Pancreas (tissue), 10 donors: Measurements from ENCODE around the gene RASGEF1B. TPM values are rescaled to one million over a fixed set of nuclear protein-coding genes. Genes with fewer than 3 reads are reported as not detected.

Experiments used
- ATAC-seq, 4 donors: fragments of 200-7000 bp; cut with Tn5 transposase; one replicate each; pipeline versions ENCODE4 v1.8.0 to v1.9.1; 2020; ENCODE audit warnings: mild to moderate bottlenecking in 4 of 4, moderate library complexity in 4 of 4
- DNase-seq, 6 donors: peaks; one replicate each; pipeline ENCODE4 v3.0.0-alpha.2; 2020
- FAIRE-seq: peaks from 2 replicates; lab custom pipeline; 2012; peaks lifted over from hg19 to GRCh38; lab: Jason Lieb, UNC
- H3K27ac ChIP-seq, 4 donors: fragments of 200-600 bp; sonication (generic); 1 replicate in 3 of 4; 2 replicates in 1 of 4; pipeline versions ENCODE4 v1.5.0 to v1.8.0; 2020
- H3K27me3 ChIP-seq, 4 donors: fragments of 200-600 bp; one replicate each; pipeline ENCODE4 v1.8.0; 2021
- H3K36me3 ChIP-seq, 3 donors: fragments of 200-600 bp; sonication (generic) in 1 of 3; one replicate each; pipeline versions ENCODE4 v1.5.0 to v1.8.0; 2020 to 2021
- H3K4me1 ChIP-seq, 3 donors: fragments of 200-600 bp; one replicate each; pipeline ENCODE4 v1.8.0; 2021
- H3K4me3 ChIP-seq, 4 donors: fragments of 200-600 bp; sonication (generic) in 2 of 4; one replicate each; pipeline versions ENCODE4 v1.5.0 to v1.8.0; 2020 to 2021
- H3K9me3 ChIP-seq, 4 donors: fragments of 200-600 bp; one replicate each; pipeline ENCODE4 v1.8.0; 2021
- CTCF ChIP-seq, 4 donors: fragments of 200-600 bp; sonication (generic) in 3 of 4; IDR thresholded peaks; one replicate each; pipeline versions ENCODE4 v1.5.0 to v1.8.0; 2021; ENCODE audit warnings: antibody characterized with exemption in 4 of 4
- WGBS, 2 donors: extraction: QIAGEN DNeasy Blood & Tissue Kit; methylation state at CpG; one replicate each; pipeline ENCODE4 v1.1.7; 2013; 5-methylcytosine and 5-hydroxymethylcytosine counted together
- intact Hi-C, 3 donors: fragments of 100-400 bp; cut with DNase I; formaldehyde crosslinking; loops; one replicate each; pipeline versions ENCODE4 v1.11.1 to v1.14.2; 2022
- polyA plus RNA-seq, 2 donors: library from polyadenylated mRNA; stranded (reverse); fragments of 200-250 nt; gene quantifications; one replicate each; pipeline ENCODE4 v1.2.3, GENCODE V29; 2013
- total RNA-seq, 6 donors: library from RNA; stranded (reverse); fragmentation: NEBNext Ultra II Directional in 4 of 6; extraction: Animal tissue kit (Norgen Biotek cat#: 25700) in 4 of 6; gene quantifications; one replicate each; pipeline versions ENCODE4 v1.2.1 to v1.2.4, GENCODE V29; 2021 to 2023
- donor health status: healthy with polysubstance abuse.
- donor health status: DM: no; HTN: no; CAD: no; lungs with moderate emphysema.
- donor health status: DM: no; HTN: no; CAD: no.
- donor health status: control.
- donor health status: control.
- donor health status: Bipolar disorder and iron deficiency.
- donor health status: DM: yes; HTN: yes; CAD: no.
- donor health status: DM: no; HTN: no; CAD: no.
- donor health status: DM: no; HTN: no; CAD: no.
- donor health status: DM: yes; HTN: yes; CAD: no.

RASGEF1B gene
- total and polyA plus RNA-seq, 8 donors = 1.4 to 8.2 (median 3.4) TPM

GRCh38 chr4:81460834-81461233, 10.9 kb downstream of the RASGEF1B start:
- H3K27me3 ChIP-seq = no peaks in the 10 kb centered on the region
- TF ChIP-seq CTCF (IDR thresholded peaks at IDR 0.05) = no peak
- intact Hi-C loops = loop anchor here in 2 of 3 donors (10.0 kb wide), 2 partner anchors 394 to 734 kb away; no protein-coding TSS in a partner anchor
- ATAC-seq = no peak
- no peaks in the 10 kb centered on the region for H3K9me3 ChIP-seq
- no peaks in the 10 kb centered on the region for H3K4me1 ChIP-seq
- WGBS, 2 donors = 85 to 86% methylated on average over 3 of the region's 3 CpGs
- no peak for FAIRE-seq
- no peak overlapping the region for H3K27ac ChIP-seq
- no peak for DNase-seq
- no peak overlapping the region for H3K4me3 ChIP-seq
- H3K36me3 ChIP-seq = no peaks in the 10 kb centered on the region

GRCh38 chr4:81460191-81460701, 11.5 kb downstream of the RASGEF1B start:
- no peaks in the 10 kb centered on the region for H3K36me3 ChIP-seq
- no peak for DNase-seq
- WGBS, 2 donors = 69 to 80% methylated on average over 5 of the region's 5 CpGs
- no peak overlapping the region for H3K4me3 ChIP-seq
- H3K4me1 ChIP-seq = no peaks in the 10 kb centered on the region
- no peak for TF ChIP-seq CTCF (IDR thresholded peaks at IDR 0.05)
- FAIRE-seq = no peak
- no peaks in the 10 kb centered on the region for H3K9me3 ChIP-seq
- H3K27ac ChIP-seq = no peak overlapping the region
- ATAC-seq = peak in 1 of 4 donors; percentile 29
- no peaks in the 10 kb centered on the region for H3K27me3 ChIP-seq
- intact Hi-C loops = loop anchor here in 2 of 3 donors (10.0 kb wide), 2 partner anchors 395 to 735 kb away; no protein-coding TSS in a partner anchor

- Histone ChIP-seq H3K27ac (no peak overlapping the region), H3K27me3 (no peaks in the 10 kb centered on the region), H3K4me3 (no peak overlapping the region), H3K36me3 (no peaks in the 10 kb centered on the region), H3K9me3 (no peaks in the 10 kb centered on the region), H3K4me1 (no peaks in the 10 kb centered on the region)
- intact Hi-C loops = no loop called here
- 80% methylated on average over 2 of the region's 2 CpGs for WGBS, 2 donors
- no peak for FAIRE-seq
- no peak for TF ChIP-seq CTCF (IDR thresholded peaks at IDR 0.05)
- no peak for DNase-seq
- no peak for ATAC-seq
These were observed 12.5 kb downstream of the RASGEF1B start for GRCh38 chr4:81459228-81459627.

GRCh38 chr4:81457921-81458520, 13.7 kb downstream of the RASGEF1B start:
- no peak for TF ChIP-seq CTCF (IDR thresholded peaks at IDR 0.05)
- Histone ChIP-seq H3K9me3 (no peaks in the 10 kb centered on the region), H3K27ac (no peak overlapping the region), H3K36me3 (no peaks in the 10 kb centered on the region), H3K27me3 (no peaks in the 10 kb centered on the region), H3K4me1 (no peaks in the 10 kb centered on the region), H3K4me3 (no peak overlapping the region)
- DNase-seq = no peak
- no peak for ATAC-seq
- intact Hi-C loops = no loop called here
- 91 to 94% methylated on average over 2 of the region's 2 CpGs for WGBS, 2 donors
- no peak for FAIRE-seq

- 91 to 93% methylated on average over 3 of the region's 3 CpGs for WGBS, 2 donors
- Histone ChIP-seq H3K27me3 (no peaks in the 10 kb centered on the region), H3K36me3 (no peaks in the 10 kb centered on the region), H3K4me3 (no peak overlapping the region), H3K27ac (no peak overlapping the region), H3K4me1 (no peaks in the 10 kb centered on the region), H3K9me3 (no peaks in the 10 kb centered on the region)
- DNase-seq (no peak), FAIRE-seq (no peak), ATAC-seq (no peak)
- TF ChIP-seq CTCF (IDR thresholded peaks at IDR 0.05) = no peak
- intact Hi-C loops = no loop called here
These were observed 14.4 kb downstream of the RASGEF1B start for GRCh38 chr4:81457345-81457744.
